ENCODE measurements around the gene IL17RC.
"Not testable (repeated sequence)": the region's sequence is repeated elsewhere in the genome, so short reads cannot be mapped to it uniquely, and the experiment has no call there.

DNA sequence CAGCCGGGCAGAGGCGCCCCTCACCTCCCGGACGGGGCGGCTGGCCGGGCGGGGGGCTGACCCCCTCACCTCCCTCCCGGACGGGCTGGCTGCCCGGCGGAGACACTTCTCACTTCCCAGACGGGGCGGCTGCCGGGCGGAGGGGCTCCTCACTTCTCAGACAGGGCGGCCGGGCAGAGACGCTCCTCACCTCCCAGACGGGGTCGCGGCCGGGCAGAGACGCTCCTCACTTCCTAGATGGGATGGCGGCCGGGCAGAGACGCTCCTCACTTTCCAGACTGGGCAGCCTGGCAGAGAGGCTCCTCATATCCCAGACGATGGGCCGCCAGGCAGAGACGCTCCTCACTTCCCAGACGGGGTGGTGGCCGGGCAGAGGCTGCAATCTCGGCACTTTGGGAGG, 23.0 kb downstream of the IL17RC start:
- TF ChIP-seq, protein P1, sequence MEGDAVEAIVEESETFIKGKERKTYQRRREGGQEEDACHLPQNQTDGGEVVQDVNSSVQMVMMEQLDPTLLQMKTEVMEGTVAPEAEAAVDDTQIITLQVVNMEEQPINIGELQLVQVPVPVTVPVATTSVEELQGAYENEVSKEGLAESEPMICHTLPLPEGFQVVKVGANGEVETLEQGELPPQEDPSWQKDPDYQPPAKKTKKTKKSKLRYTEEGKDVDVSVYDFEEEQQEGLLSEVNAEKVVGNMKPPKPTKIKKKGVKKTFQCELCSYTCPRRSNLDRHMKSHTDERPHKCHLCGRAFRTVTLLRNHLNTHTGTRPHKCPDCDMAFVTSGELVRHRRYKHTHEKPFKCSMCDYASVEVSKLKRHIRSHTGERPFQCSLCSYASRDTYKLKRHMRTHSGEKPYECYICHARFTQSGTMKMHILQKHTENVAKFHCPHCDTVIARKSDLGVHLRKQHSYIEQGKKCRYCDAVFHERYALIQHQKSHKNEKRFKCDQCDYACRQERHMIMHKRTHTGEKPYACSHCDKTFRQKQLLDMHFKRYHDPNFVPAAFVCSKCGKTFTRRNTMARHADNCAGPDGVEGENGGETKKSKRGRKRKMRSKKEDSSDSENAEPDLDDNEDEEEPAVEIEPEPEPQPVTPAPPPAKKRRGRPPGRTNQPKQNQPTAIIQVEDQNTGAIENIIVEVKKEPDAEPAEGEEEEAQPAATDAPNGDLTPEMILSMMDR (conservative IDR thresholded peaks at IDR 0.05): not testable (repeated sequence)
- TF ChIP-seq EZH2 (IDR thresholded peaks at IDR 0.05; ENCODE audit: low read depth): not testable (repeated sequence)

Measured in PC-9 (cell line).